HG03558 (cell line): ENCODE measurements around the gene RAD23B.

ENCODE experiments used
- ATAC-seq: cut with Tn5 transposase; IDR thresholded peaks from one replicate; pipeline ENCODE4 v1.9.1; 2021; ENCODE audit warnings: moderate number of reproducible peaks; ENCODE audit not compliant: unreplicated experiment; ENCODE audit errors: extremely low read depth

The RAD23B gene

DNA sequence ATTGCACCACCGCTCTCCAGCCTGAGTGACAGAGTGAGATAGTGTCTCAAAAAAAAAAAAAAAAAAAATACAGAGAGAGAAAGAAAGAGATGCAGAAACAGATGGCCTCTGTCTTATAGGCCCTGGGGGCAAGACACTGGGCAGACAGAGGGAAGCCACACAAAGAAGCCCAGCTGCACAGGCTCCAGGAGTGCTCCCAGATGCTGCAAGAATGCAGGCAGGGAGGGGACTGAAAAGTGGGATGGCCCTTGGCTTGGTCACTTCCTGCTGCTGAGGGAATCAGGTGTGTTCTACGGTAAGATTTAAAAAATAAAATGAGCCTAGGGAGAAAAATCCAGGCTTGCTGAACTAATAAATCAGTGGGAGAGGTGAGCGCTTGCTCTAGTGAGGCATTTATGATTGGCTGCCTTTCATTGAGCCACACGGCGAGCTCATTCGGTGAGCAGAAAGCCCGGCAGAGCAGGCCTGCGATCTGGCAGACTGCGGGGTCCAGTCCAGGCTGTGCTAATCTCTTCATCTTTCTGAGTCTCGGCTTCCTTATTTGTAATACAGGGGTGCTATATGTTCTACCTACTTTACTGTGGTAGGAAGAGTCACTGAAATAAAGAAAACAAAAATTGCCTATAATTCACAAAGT is 80.6 kb downstream of the RAD23B start:
- ATAC-seq: no peak

DNA sequence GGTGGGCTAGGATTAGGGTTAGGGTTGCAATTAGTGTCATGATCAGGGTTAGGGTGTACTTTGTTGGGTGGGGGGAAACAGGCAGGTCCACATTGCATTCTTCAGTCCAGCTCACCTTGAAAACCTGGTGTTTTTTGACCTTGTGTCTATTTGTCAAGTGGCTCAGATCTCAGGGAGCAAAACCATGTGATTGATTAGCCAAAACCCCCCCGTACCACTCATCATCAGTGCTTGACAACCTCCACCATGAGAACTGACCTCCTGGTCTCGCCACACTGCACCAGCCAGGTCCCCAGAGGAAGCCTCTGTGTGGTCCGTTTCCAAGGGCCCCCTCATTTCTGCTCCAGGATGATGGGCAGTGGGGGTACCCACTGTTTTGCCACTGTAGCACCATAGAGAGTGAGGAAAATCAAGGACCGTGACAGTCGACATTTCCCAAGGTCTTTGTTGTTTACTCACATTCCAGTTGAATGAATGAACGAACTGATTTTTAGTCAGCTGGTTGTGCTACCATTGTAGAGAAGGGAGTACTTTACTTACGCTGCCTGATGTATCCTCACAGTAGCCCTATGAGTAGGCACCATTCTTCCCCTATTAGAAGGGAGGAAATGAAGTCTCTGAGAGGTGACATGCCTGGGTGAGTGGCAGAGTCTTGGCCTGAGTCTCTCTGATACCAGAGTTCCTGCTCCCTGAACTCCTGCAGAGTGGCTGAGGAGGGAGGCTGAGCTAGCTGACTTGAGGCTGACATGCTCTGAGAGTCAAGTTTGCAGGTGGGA is 84.8 kb downstream of the RAD23B start:
- no peak for ATAC-seq

DNA sequence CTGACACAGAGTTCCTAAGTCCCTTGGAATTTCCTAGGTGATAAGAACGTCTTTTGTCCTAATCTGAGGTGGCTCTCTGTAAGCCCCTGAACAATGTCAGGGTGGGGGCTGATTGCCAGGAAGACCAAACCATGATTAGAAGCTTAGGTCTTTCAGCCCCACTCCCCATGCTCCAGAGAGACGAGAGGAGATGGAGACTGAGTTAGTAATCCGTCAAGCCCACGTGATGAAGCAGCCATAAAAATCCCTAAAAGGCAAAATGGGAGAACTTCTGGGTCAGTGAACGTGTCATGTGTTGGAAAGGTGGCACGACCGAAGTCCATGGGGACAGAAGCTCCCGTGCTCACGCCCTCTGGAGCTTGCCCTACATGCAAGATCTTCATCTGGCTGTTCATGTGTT is 85.6 kb downstream of the RAD23B start:
- ATAC-seq: no peak

DNA sequence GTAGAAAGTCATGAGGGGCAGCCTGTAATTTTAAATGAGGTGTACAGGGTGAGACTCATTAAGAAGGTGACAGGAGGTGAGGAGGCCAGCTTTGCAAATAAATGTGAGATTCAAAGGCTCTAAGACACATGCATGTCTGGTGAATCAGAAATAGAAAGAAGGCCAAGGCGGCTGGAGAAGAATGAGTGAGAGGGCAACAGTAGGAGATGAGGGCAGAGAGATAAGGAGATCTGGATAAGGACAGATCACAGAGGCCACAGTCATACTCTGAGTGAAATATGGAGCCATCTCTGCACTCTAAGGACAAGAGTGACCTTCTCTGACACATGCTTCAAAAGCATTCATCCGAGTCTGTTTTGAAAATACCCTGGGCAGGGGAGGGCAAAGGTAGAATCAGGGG is 90.7 kb downstream of the RAD23B start:
- no peak for ATAC-seq

DNA sequence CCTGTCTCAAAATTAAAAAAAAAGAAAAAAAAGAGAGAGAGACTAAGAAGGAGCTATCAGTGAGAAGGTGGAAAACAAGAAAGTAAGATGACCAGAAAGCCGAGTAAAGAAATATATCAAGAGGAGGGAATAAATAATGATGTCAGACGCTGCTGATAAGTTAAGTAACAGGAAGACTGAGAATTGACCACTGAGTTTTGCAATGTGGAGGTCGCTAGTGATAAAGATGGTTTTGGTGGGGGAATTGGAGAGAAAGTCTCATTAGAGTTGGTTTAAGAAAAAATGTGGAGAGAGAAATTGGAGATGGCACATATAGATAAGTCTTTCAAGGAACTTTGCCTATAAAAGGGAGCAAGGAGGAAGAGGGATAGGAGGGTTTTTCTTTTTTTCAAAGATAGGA is 91.9 kb downstream of the RAD23B start:
- no peak for ATAC-seq

DNA sequence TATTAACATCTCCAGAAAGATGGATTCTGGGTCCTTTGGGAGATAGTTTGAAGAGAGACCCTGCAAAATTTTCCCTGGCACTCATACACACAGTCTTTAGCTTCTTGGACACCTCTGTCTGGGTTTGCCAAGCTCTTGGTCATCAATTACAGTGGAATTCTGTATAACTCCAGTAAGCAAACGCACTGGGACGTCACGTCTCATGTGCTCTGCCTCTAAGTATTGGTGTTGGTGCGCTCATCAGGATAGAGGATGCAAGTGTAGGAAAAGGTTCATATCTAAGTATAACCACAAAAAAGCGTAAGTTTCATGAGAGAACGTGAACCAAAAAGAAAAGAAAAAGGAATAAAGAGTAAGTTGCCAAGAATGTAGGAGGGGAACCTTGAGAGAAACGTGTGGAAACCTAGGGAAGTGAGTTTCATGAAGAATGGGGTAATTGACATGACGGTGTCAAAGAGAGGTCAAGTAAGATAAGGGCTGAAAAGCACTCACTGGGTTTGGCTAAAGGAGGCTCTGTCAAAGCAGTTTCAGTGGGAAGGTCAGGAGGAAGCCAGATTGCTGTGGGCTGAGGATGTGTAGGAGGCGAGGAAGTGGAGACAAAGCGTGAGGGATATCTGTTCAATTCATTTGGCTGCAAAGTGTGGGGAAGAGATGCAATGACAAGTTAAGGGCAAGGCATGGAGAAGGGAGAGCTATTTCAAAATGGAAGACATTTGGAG is 92.7 kb downstream of the RAD23B start:
- ATAC-seq: no peak

DNA sequence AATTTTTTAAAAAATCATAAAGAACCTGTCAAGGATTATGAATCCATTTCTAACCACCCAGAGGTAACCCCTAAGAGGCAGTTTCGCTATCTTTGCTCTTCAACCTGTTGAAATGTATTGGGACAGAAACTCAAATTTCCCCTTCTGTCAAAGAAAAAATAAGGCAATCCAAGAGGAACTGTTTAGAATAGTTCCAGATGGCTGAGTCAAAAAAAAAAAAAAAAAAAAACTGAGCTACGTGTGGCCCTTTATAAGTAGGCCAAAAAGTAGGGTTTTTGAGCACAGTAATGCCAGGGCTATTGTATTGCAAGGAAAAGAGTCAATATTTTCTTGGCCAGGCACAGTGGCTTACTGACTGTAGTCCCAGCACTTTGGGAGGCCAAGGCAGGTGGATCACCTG is 94.9 kb downstream of the RAD23B start:
- ATAC-seq: no peak
